HG03575 (cell line): Measurements from ENCODE around the gene NFX1.

ENCODE experiments used
- ATAC-seq: cut with Tn5 transposase; IDR thresholded peaks from one replicate; pipeline ENCODE4 v1.9.1; 2021; ENCODE audit not compliant: unreplicated experiment, insufficient number of reproducible peaks, low FRiP score; ENCODE audit errors: extremely low read depth

Gene NFX1

DNA sequence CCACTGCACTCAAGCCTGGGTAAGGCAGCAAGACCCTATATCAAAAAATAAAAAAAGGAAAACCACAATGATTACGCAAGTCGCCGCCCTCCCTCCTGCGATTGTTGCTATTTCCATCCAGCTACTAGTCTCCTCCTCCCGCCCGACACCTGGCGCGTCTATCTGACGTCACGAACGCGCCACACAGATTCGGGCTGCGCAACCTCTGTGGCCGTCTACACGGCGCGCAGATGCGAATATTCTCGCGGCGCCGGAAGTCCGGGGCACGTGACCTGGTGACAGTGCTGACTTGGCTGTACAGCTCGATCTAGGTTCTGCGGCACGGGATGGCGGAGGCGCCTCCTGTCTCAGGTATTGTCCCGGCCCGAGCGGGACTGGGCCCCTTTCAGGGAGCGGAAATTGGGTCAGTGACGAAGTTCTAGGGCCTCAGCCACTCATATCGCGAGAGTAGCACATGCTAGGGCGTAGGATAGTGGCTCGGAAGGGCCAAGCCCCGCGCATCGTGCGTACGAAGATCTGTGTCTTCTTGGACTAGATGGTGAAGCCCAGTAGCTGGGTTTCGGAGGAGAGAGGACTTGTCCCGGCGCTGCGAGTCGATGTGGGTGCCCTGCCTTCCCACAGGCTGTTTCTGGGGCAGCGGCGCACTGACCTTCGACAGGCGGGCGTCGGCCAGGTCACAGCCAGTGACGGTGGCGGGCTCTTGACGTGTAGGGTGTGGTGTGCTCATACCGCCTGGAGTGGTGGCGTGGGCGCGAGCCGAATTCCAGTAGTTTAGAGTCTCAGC, at the start of gene NFX1:
Gene NFX1 (plus strand): TSS at position 270 of the 784 bp plus-strand sequence. CDS start 57 bp downstream, at position 327.
- ATAC-seq, result peak; percentile 58

DNA sequence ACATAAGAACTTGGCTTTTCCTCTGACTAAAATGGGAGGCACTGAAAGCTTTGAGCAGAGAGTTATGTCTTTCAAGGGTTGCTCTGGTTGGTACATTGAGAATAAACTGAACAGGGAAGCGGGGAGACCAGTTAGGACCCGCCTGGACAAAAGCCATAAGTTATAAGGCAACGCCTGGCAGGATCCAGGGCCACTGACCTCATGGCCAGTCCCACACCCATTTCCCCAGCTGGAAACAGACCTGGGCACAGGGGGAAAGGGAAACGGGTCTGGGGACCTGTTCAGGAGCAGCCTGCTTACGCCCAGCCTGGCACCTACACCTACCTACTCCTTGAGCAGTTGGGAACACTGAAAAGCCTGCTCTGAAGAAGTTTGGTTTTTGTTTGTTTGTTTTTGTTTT, 49.0 kb upstream of the NFX1 start:
- ATAC-seq, result no peak

DNA sequence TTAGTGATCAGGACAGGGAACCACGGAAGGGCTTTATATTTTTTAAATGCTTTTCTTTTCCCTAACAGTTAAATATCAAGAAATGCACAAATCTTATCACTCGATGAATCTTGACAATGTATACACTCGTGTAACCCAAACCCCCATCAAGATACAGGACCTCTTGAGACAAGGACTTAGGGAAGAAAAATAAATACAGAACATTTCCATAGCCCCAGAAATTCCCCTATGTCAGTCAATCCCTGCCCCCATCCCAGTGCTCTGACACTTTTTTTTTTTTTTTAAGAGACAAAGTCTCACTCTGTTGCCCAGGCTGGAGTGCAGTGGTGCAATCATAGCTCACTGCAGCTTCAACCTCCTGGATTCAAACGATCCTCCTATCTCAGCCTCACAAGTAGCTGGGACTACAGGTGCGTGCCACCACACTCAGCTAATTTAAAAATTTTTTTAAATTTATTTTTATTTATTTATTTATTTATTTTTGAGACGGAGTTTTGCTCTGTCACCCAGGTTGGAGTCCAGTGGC, 47.6 kb upstream of the NFX1 start:
- no peak for ATAC-seq

DNA sequence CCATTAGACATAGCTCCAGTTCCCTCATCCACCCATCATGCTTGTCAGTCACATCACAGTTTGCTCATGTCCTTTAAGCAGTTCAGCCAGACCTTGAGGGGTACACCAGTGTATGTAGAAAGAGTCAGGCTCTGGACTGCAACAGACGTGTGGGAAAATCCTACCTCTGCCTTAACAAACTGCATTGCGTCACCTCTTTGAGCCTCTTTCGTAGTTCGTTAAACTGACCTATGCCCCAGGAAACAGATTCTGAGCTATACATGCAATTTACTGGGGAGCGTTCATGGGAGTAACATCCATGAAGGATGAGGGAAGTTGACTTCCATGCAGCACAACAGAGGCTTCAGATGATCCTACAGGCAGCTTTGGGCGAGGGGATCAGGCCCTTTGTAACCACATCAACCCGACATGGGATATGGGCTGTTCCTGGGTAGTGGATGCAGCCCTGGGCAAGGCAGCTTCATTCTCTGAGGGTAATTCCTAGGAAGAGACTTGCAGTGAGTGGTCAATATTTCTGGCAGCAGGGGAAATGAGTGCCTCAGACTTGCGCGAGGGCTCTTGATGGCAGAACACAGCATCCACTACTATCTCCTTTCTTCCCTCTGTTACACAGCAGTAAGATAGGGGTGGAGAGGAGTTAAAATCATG, 46.1 kb upstream of the NFX1 start:
- no peak for ATAC-seq

DNA sequence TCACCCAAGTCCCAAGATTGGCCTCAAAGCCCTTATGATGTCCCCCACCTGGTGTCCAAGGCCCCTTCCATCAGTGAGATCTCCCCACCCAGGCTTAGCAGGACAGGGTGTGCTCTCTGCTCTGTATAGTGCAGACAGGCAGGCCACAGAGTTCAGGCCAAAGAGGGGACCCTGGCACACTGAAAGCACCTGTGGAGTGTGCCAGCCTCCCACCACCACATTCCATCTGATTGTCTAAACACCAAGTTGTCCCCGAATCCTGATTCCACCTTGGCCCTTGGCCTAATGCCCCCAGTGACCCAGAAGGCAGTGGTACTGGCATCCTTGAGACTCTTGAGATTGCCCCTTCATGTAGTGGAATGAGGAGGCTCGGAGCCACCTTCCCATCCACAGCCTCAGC, 45.0 kb upstream of the NFX1 start:
- ATAC-seq, result no peak

DNA sequence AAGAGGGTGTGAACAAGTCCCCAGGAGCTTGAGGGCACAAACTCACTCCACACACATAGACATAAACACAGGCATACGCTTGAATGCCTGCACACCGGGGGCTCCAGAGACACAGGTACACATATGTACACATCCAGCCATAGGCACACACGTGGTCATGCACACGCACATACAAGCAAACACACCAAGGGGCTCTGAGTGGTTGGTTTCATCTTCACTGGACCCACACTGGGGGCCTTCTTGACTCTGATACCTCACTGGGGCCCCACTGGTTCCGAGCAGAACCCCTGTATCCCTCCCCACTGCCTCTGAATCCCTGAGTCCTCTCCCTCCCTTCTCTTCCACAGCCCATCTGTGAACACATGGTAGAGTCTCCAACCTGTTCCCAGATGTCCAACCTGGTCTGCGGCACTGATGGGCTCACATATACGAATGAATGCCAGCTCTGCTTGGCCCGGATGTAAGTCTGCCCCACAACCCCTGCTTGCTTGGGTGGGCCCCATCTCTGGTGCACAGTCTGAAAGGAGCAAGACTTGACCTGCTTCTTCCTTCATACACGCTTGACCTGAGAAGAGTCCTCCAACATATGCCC, 44.0 kb upstream of the NFX1 start:
- ATAC-seq, result no peak

DNA sequence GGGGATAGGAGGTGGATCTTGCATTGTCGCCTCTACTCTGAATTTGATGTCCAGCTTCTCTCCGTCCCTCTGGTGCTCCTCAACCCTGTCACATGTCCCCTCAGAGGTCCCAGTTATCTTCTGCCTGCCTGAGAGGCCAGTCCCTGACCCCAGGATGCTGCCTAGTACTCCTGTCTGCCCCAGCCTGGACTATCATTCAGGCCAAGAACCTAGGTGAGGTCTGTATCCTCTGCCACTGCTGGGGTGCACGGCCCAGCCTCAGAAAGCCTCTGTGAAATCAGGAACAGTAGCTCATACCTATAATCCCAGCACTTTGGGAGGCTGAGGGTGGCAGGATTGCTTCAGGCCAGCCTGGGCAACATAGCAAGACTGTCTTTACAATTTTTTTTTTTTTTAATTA, 41.7 kb upstream of the NFX1 start:
- no peak for ATAC-seq

DNA sequence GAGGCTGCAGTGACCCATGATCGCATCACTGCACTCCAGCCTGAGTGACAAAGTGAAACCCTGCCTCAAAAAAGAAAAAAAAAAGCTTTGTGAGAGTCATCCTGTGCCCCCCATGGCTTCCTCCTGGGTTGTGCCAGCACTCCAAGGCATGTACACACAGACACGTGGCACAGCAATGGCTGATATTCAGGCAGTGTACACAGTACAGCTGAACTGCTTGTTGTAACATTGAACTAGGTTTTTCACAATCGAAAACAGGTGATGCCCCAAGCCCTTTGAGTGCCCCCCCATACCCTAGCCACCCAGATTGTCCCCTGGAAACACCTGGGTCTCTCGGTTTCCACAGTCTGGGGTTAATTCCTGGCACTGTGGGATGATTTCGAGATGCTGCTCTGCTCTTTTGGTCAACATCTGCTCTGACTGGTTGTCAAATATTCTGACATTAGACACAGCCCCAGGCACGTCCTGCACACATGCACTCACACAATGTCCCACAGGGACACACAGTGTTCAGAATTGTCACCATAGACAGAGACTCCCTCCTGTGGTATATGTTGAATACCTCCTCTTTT, 41.1 kb upstream of the NFX1 start:
- no peak for ATAC-seq

DNA sequence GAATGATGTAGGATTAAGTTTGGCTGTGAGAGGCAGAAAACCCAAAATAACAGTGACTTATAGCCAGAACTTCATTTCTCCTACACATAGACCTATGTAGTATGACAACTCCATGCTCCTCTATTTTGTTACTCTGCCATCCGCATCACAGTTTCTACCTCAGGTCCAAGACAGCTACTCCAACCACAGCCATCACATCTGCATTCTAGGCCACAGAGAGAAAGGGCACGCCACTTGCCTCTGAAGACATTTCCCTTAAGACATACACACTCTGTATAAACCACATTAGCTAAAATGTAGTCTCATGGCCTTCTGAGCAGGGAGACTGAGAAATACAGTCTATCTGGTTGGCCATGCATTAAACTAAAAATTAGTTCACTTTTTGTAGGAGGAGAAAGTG, 40.3 kb upstream of the NFX1 start:
- ATAC-seq, result no peak

DNA sequence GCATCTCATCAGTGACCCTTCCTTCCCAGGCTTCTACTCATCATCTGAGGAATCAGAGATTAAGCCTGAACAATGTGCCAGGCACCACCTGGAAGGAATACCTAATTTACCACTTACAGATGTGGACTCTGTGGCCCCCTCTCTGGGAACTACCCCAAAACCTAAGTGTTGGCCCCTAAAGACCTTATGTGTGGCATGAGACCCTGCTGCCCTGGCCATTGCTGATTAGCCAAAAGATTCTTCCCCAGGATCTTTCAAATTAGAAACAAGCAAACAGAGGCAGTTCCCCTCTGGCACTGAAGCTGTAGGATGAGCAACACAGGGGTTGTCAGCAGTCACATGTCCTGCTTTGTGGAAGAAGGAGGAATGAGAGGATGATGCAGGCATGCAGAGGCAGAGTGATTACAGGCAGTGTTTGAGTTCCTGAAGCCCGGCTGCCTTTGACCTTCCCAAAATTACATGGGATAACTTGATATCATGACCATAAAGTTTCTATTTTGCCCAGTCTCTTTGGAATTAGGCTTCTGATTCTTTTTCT, 39.8 kb upstream of the NFX1 start:
- no peak for ATAC-seq

DNA sequence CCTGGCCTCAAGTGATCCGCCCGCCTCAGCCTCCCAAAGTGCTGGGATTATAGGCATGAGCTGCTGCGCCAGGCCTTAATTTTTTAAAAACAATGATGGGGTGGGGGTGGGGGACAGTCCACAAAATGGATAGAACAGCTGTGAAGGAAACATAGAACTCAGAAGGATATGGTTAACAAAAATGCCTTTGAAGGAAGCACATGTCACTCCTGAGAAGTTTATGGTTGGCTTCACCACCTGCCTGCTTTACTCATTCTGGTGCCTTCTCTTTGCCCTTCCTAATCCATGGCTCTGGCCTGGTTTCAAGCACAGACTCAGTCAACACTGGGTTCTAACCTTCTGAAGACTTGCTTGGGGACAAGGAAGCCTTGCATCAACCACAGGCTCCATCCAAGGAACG, 36.1 kb upstream of the NFX1 start:
- no peak for ATAC-seq

DNA sequence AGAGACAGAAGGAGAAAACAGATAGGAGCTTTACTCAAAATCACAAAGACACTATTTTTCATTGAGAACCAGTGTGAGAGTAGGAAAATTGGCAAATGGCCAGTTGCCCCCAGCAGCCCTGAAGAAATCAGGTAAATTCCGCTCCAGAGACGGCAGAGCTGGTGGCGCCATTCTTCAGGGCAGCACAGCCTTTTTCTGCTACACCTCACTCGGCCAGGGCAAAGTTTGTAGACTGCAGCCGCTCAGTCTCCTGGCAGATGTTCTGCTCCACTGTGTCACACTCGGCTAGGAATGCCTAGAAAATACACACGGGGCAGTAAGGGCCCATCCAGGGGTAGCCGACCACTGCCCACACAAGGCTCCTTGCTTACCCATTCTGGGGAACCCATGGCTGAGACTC, 35.3 kb upstream of the NFX1 start:
- no peak for ATAC-seq

DNA sequence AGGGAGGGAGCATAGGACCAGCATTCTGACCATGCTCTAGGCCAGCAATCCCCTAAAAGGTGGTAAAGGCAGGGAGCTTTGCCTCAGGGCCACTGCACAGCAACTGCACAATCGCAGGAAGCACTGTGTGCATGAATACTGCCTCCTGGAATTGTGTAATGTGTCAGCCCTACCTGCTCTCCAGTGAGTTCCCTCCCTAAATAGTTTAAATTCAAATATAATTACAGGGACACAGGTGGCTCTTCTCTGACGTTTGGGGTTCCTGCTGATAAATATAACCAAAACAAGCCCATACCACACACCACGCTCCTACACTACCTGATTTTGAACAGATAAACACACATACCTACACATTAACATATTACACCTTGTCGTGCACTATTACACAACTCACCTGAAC, 34.8 kb upstream of the NFX1 start:
- ATAC-seq, result no peak

DNA sequence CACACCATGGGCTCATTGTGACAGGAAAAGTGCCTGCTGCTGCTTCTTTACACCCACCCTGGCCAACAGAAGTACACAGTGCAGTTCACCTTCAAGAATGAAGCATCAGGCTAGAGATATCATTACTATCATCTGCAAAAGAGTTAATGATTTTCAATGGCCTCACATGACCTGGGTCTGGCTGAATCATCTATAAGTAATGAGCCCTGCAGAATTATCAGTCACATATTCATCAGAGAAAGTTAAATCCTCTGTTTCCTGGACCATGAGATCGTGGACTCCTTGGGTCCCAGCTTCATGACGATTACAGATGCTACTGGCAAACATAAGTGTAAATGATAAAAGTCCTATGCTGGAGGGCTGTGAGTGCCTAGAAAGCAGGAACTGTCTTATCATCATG, 34.1 kb upstream of the NFX1 start:
- ATAC-seq, result no peak

DNA sequence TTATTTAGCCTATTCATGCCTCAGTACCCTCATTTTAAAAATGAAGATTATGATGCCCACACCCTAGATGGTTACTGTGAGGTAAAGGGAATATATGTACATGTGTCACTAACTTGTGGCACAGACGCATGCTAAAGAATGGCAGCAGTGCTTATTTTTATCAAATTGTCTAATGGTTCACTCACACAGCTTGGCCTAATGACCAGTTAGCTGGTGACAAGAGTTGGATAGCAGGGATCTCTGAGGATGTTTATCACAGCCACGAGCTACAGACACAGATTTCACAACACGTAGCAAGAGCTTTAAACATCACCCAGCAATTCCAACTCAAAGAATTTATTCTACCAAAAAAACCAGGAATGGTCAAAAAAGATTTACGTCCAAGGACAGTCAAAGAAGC, 33.0 kb upstream of the NFX1 start:
- no peak for ATAC-seq

DNA sequence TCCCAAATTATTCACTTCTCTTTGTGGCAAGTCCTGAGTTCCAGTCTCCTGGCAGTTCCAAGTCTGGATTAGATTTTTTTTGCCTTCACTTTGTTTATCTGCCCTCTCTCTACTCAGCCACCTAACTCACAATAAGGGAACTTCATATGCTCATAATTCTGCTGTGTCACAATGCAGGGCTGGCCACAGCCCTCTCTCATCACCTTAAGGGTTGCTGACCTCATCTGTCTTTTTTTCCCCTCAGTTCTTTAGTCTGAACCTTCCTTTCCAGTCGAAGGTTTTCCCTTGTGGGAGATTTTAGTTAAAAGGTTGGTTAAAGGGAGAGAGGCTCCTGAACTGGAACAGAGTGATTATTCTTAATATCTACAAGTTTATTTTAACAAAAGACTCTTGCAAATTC, 29.9 kb upstream of the NFX1 start:
- ATAC-seq, result no peak

DNA sequence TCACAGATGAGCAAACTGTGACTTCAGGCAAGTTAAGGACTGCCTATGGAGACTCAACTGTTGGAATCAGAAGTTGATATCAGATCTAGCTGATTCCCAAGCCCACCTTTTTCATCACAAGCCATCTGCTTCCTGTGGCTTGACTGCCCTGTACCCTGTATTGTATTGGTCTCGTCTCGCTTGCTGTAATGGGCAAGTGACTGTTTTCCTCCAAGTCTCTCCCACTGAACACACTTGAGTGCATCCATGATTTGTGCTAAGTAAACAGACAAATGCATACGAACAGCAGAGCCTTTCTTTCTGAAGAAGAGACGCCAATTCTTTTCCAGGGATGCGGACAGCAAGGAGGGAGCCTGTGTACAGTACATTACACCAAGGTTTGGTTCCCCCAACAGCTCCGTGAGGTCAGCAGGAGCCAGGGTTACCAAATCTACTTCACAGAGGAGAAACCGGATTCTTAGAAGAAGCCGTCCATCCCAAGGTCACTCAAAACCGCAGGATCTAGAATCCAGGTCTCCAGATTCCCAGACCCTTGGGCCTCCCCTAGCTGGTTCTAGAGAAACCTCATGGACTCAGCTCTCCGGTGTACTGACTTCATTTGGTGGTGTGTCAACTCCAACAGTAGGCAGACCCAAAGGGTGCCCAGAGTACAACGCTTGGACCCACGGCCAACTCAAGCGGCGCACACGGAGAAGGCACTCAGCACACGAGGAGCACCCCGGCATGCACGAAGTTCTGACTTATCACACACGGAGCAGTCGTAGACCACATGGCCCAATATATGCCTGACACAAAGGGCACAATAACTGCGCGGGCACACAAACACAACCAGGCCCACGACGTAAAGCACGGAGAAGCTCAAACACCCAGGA, 26.9 kb upstream of the NFX1 start:
- no peak for ATAC-seq

DNA sequence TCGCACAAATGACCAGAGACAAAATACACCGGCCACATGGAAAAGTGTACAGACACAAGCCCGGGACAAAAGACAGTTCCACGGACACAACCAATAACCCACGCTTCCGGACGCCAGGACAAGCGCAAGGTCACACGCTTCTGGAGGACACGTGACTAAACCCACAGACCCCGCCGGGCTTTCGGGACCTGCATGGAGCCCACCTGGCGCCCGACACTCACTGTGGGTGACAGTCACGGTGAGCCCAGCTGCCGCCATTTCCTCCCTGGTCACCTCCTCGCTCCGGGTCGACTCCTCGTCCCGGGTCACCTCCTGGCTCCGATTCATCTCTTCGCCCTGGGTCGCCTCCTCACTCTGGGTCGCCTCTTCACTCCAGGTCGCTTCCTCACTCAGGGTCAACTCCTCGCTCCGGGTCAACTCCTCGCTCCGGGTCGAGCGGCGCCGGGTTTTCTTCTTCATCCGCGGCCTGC, 26.3 kb upstream of the NFX1 start:
- no peak for ATAC-seq
